ENCODE data around the gene KCNA4. TPM values are rescaled to one million over a fixed set of nuclear protein-coding genes. Genes with fewer than 3 reads are reported as not detected.

Gene KCNA4
- total RNA-seq, 2 donors from 2014 or later, result 0.17 TPM; not detected in 1

DNA sequence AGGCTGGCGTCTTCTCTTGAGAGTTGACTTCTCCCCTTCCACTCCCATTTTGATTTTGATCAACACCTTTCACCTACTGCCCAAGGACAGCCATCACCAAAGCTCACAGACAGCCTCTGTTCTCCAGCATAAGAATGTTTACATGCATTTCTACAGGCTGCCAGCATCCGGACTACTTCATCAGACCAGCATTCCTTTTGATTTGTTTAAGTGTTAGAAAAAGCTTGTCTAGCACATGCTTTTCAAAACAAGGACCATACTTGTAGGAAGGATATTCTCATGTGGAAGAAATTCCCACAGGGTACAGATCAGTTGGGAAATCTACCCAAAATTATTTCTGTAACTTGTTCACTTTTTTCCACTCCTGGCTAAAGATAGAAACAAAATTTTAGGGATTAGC, 6.2 kb upstream of the KCNA4 start:
- Histone ChIP-seq H3K27me3 (no peaks in the 10 kb centered on the region), H3K9me3 (no peaks in the 10 kb centered on the region), H3K4me1 (no peaks in the 10 kb centered on the region), H3K4me3 (no peak overlapping the region), H3K36me3 (no peaks in the 10 kb centered on the region), H3K9ac (ENCODE audit: low read depth in 2 of 2, low read length in 2 of 2) (no peak overlapping the region), H3K27ac (no peak overlapping the region)
- DNase-seq, result no peak
- TF ChIP-seq, protein P1, sequence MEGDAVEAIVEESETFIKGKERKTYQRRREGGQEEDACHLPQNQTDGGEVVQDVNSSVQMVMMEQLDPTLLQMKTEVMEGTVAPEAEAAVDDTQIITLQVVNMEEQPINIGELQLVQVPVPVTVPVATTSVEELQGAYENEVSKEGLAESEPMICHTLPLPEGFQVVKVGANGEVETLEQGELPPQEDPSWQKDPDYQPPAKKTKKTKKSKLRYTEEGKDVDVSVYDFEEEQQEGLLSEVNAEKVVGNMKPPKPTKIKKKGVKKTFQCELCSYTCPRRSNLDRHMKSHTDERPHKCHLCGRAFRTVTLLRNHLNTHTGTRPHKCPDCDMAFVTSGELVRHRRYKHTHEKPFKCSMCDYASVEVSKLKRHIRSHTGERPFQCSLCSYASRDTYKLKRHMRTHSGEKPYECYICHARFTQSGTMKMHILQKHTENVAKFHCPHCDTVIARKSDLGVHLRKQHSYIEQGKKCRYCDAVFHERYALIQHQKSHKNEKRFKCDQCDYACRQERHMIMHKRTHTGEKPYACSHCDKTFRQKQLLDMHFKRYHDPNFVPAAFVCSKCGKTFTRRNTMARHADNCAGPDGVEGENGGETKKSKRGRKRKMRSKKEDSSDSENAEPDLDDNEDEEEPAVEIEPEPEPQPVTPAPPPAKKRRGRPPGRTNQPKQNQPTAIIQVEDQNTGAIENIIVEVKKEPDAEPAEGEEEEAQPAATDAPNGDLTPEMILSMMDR (IDR thresholded peaks at IDR 0.05), result no peak
- intact Hi-C loops (cut with DNase I), result no loop called here

- H3K4me1 ChIP-seq, result no peaks in the 10 kb centered on the region
- intact Hi-C loops (cut with DNase I), result no loop called here
- H3K9me3 ChIP-seq, result no peaks in the 10 kb centered on the region
- no peak for DNase-seq
- TF ChIP-seq, protein P1 (IDR thresholded peaks at IDR 0.05), result no peak
- H3K36me3 ChIP-seq, result no peaks in the 10 kb centered on the region
- no peak overlapping the region for H3K27ac ChIP-seq
- no peak overlapping the region for H3K4me3 ChIP-seq
- peaks cover 17% of the 10 kb centered on the region for H3K27me3 ChIP-seq
- H3K9ac ChIP-seq (ENCODE audit: low read depth in 2 of 2, low read length in 2 of 2), result no peak overlapping the region
Observed at GRCh38 chr11:30019481-30019880, 2.7 kb upstream of the KCNA4 start.

DNA sequence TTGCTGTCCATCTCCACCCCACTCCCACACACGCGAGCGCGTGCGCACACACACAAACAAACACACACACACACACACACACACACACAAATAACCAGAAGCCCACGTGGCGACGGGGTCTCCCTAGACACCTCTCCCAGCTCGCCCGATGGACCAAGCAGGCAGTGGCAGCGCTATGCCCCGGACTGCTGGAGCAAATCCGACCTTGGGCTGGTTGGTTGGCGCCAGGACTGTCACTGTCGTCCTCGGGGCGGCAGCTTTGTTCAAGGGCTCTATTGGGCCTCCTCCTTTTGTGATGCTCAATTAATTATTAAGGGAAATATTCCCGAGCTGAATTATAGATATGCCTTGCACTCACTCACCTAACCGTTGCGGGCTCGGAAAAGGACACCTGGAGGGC, 1.7 kb upstream of the KCNA4 start:
- H3K36me3 ChIP-seq, result no peaks in the 10 kb centered on the region
- peaks cover 17% of the 10 kb centered on the region for H3K27me3 ChIP-seq
- intact Hi-C loops (cut with DNase I), result no loop called here
- TF ChIP-seq, protein P1 (IDR thresholded peaks at IDR 0.05), result no peak
- no peaks in the 10 kb centered on the region for H3K4me1 ChIP-seq
- H3K9ac ChIP-seq (ENCODE audit: low read depth in 2 of 2, low read length in 2 of 2), result no peak overlapping the region
- no peak for DNase-seq
- H3K4me3 ChIP-seq, result no peak overlapping the region
- H3K9me3 ChIP-seq, result no peaks in the 10 kb centered on the region
- no peak overlapping the region for H3K27ac ChIP-seq

DNA sequence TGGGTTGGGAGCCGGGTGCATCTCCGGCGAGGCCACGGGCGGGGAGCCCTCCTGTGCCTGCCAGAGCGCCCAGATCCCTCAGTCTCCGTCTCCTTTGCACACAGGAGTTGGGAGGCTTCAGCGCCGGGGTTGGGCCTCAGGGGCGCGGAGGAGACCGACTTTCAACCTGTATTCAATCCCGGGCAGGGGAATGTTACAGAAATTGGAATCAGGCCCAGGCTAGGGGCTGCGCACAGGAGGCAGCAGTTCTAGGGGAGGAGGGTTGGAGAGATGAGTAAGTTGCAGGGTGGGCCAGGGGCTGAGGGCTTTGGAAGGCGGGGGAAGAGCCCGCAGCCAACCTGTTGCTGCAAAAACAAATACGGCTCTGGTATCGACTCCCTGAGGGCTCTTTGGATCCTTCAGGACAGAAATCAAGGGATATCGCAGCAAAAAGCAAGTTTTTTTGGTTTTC, 640 bp upstream of the KCNA4 start:
- no peak for DNase-seq
- no peak overlapping the region for H3K9ac ChIP-seq (ENCODE audit: low read depth in 2 of 2, low read length in 2 of 2)
- no peaks in the 10 kb centered on the region for H3K36me3 ChIP-seq
- H3K4me3 ChIP-seq, result no peak overlapping the region
- TF ChIP-seq, protein P1 (IDR thresholded peaks at IDR 0.05), result no peak
- intact Hi-C loops (cut with DNase I), result no loop called here
- H3K27me3 ChIP-seq, result peaks cover 17% of the 10 kb centered on the region
- H3K4me1 ChIP-seq, result no peaks in the 10 kb centered on the region
- no peaks in the 10 kb centered on the region for H3K9me3 ChIP-seq
- H3K27ac ChIP-seq, result no peak overlapping the region

DNA sequence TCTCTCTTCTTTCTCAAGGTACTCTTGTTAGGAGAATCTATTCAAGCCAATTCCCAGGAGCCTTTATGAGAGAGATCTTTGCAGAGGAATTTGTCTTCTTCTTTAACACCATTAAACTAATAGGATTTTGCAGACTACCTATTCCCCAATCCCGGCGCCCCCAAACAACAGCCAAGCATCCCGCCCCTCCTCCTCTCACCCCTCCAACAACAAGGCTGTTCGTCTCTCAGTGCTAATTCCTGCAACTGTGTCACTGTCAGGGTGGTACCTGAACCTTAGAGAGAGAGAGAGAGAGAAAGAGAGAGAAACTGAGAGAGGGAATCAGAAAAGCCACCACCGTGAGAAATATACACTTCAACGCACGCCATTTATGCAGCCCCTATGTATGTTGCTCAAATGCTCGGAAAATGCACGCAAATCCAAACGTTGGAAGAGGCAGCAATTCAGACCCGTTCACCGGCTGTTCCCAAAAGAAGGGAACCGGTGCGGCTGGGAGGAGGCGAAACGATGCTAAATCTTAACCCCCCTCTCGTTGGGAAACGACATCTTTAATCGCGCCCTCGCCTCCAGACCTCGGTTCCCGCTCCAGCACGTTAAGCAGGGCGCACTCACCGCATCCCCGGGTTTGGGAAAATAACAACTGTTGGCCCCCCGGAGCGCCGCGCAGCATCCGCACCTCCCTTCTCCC, 961 bp downstream of the KCNA4 start:
- TF ChIP-seq, protein P1 (IDR thresholded peaks at IDR 0.05), result no peak
- peaks cover 17% of the 10 kb centered on the region for H3K27me3 ChIP-seq
- H3K9me3 ChIP-seq, result no peaks in the 10 kb centered on the region
- no peaks in the 10 kb centered on the region for H3K36me3 ChIP-seq
- no peak for DNase-seq
- H3K9ac ChIP-seq (ENCODE audit: low read depth in 2 of 2, low read length in 2 of 2), result no peak overlapping the region
- H3K4me3 ChIP-seq, result no peak overlapping the region
- H3K4me1 ChIP-seq, result no peaks in the 10 kb centered on the region
- intact Hi-C loops (cut with DNase I), result no loop called here
- no peak overlapping the region for H3K27ac ChIP-seq
